Measurements from ENCODE around the gene ZNF555. TPM values are rescaled to one million over a fixed set of nuclear protein-coding genes. Genes with fewer than 3 reads are reported as not detected.

The ZNF555 gene
- total RNA-seq, 3 donors from 2014 or later (not counting 1 experiment from before 2014, with no cell fraction given): 2.0 to 4.6 (median 2.9) TPM

GRCh38 chr19:2811221-2811722 is 30.0 kb upstream of the ZNF555 start:
- H3K36me3 Mint-ChIP-seq: no peaks in the 10 kb centered on the region
- H3K4me1 Mint-ChIP-seq: no peaks in the 10 kb centered on the region
- intact Hi-C loops (cut with micrococcal nuclease): no loop called here
- Histone ChIP-seq H3K27me3 (ENCODE audit: control insufficient read depth, insufficient read depth, low read length) (no peaks in the 10 kb centered on the region), H3K9me3 (ENCODE audit: control insufficient read depth, insufficient read depth, low read length) (no peaks in the 10 kb centered on the region), H3K4me1 (ENCODE audit: control insufficient read depth, insufficient read depth, low read length) (no peaks in the 10 kb centered on the region), H3K4me3 (ENCODE audit: low read length) (no peak overlapping the region), H3K36me3 (ENCODE audit: control insufficient read depth, insufficient read depth, low read length) (peaks cover 8% of the 10 kb centered on the region), H3K27ac (ENCODE audit: low read length) (no peak overlapping the region)
- no peak overlapping the region for H3K27ac Mint-ChIP-seq
- TF ChIP-seq CTCF (IDR thresholded peaks at IDR 0.05): no peak
- no peak overlapping the region for H3K4me3 Mint-ChIP-seq
- H3K9me3 Mint-ChIP-seq: no peaks in the 10 kb centered on the region
- no peaks in the 10 kb centered on the region for H3K27me3 Mint-ChIP-seq (ENCODE audit: low read depth in 2 of 2)
- DNase-seq (no peak), ATAC-seq (no peak)
- WGBS (ENCODE audit: insufficient coverage): 98% methylated on average over 20 of the region's 20 CpGs

- WGBS (ENCODE audit: insufficient coverage): 92% methylated on average over 34 of the region's 34 CpGs
- Histone ChIP-seq H3K27me3 (ENCODE audit: control insufficient read depth, insufficient read depth, low read length) (no peaks in the 10 kb centered on the region), H3K4me3 (ENCODE audit: low read length) (no peak overlapping the region), H3K36me3 (ENCODE audit: control insufficient read depth, insufficient read depth, low read length) (peaks cover 8% of the 10 kb centered on the region), H3K9me3 (ENCODE audit: control insufficient read depth, insufficient read depth, low read length) (no peaks in the 10 kb centered on the region), H3K27ac (ENCODE audit: low read length) (no peak overlapping the region), H3K4me1 (ENCODE audit: control insufficient read depth, insufficient read depth, low read length) (no peaks in the 10 kb centered on the region)
- ATAC-seq (no peak), DNase-seq (no peak)
- Mint-ChIP-seq H3K36me3 (no peaks in the 10 kb centered on the region), H3K9me3 (no peaks in the 10 kb centered on the region), H3K4me3 (no peak overlapping the region), H3K27ac (no peak overlapping the region), H3K4me1 (no peaks in the 10 kb centered on the region), H3K27me3 (ENCODE audit: low read depth in 2 of 2) (no peaks in the 10 kb centered on the region)
- TF ChIP-seq CTCF (IDR thresholded peaks at IDR 0.05): no peak
- intact Hi-C loops (cut with micrococcal nuclease): no loop called here
Measured at GRCh38 chr19:2811735-2812413, 29.4 kb upstream of the ZNF555 start.

DNA sequence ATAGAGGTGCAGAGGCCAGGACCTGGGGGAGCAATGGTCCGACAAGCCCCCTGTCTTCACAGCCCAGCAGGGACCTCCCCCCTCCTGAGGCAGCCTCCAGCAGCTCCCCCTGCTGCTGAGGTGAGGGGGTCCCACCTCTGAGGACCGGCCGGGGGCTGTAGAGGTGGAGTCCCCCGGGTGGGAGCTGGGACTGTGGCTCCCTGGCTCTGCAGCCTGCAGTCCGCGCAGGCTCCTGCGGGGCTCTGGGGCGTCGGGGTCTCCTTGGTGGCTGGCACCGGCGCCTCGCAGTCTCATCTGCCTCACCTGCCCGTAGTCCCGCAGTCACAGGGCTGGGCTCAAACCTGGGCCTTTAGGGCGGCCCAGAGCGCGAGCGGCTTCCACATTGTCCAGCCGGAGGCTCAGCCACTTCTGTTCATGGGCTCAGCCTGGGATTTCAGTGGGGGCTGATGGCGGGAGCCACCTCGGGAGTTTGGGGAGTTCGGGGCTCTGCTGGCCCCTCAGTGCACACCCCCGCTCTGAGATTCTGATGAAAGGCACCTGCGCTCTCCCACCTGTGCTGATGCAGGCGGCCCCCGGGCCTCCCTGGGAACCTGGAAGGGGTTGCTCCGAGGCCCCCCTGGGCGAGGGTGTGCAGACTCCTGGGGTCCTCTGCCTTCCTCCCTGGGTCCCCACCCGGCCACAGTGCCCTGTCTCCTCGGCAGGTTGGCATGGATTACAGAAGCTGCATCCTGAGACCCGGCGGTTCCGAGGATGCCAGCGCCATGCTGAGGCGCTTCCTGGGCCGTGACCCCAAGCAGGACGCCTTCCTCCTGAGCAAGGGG is 28.7 kb upstream of the ZNF555 start:
- no peaks in the 10 kb centered on the region for H3K4me1 ChIP-seq (ENCODE audit: control insufficient read depth, insufficient read depth, low read length)
- H3K27me3 Mint-ChIP-seq (ENCODE audit: low read depth in 2 of 2): no peaks in the 10 kb centered on the region
- intact Hi-C loops (cut with micrococcal nuclease): no loop called here
- H3K27ac ChIP-seq (ENCODE audit: low read length): no peak overlapping the region
- H3K27ac Mint-ChIP-seq: no peak overlapping the region
- no peak overlapping the region for H3K4me3 ChIP-seq (ENCODE audit: low read length)
- H3K9me3 Mint-ChIP-seq: no peaks in the 10 kb centered on the region
- no peaks in the 10 kb centered on the region for H3K9me3 ChIP-seq (ENCODE audit: control insufficient read depth, insufficient read depth, low read length)
- H3K36me3 ChIP-seq (ENCODE audit: control insufficient read depth, insufficient read depth, low read length): peaks cover 8% of the 10 kb centered on the region
- ATAC-seq: no peak
- no peaks in the 10 kb centered on the region for H3K4me1 Mint-ChIP-seq
- no peak for TF ChIP-seq CTCF (IDR thresholded peaks at IDR 0.05)
- H3K36me3 Mint-ChIP-seq: no peaks in the 10 kb centered on the region
- no peaks in the 10 kb centered on the region for H3K27me3 ChIP-seq (ENCODE audit: control insufficient read depth, insufficient read depth, low read length)
- WGBS (ENCODE audit: insufficient coverage): 97% methylated on average over 37 of the region's 37 CpGs
- H3K4me3 Mint-ChIP-seq: no peak overlapping the region
- no peak for DNase-seq
